WTC11 (cell line): Measurements from ENCODE around the gene PALD1. TPM values are rescaled to one million over a fixed set of nuclear protein-coding genes. Genes with fewer than 3 reads are reported as not detected.

Experiments used
- ATAC-seq: fragments of 200-7000 bp; cut with Tn5 transposase; 2 replicates; pipeline ENCODE4 v1.10.0; 2021; ENCODE audit warnings: mild to moderate bottlenecking, moderate library complexity
- CTCF ChIA-PET: fragments of 300-600 bp; sonication (Branson Sonifier 250); formaldehyde crosslinking; loops from one replicate; lab custom pipeline; 2021; ENCODE audit warnings: antibody characterized with exemption; lab: Charles Lee
- POLR2A ChIA-PET: fragments of 350-600 bp; sonication (Branson Sonifier 250); formaldehyde crosslinking; loops from one replicate; lab custom pipeline; 2021; ENCODE audit warnings: antibody characterized with exemption; lab: Charles Lee
- DNase-seq: peaks from one replicate; pipeline ENCODE4 v3.0.0; 2021; ENCODE audit warnings: low spot score
- H3K27ac Mint-ChIP-seq: 2 replicates; pipeline ENCODE4 v1.8.0; 2021; ENCODE audit warnings: mixed read lengths
- H3K27me3 Mint-ChIP-seq: 2 replicates; pipeline ENCODE4 v1.8.0; 2021; ENCODE audit warnings: low read depth, mild to moderate bottlenecking, moderate library complexity, mixed read lengths
- H3K36me3 Mint-ChIP-seq: 2 replicates; pipeline ENCODE4 v1.8.0; 2021; ENCODE audit warnings: mixed read lengths
- H3K4me1 Mint-ChIP-seq: 2 replicates; pipeline ENCODE4 v1.8.0; 2022; ENCODE audit warnings: mixed read lengths
- H3K4me3 Mint-ChIP-seq: 2 replicates; pipeline ENCODE4 v1.8.0; 2021; ENCODE audit warnings: mild to moderate bottlenecking, moderate library complexity, mixed read lengths
- H3K9me3 Mint-ChIP-seq: 2 replicates; pipeline ENCODE4 v1.8.0; 2021; ENCODE audit warnings: mixed read lengths
- AR ChIP-seq: fragments of 250-450 bp; sonication (Bioruptor Pico); IDR thresholded peaks from 2 replicates; pipeline ENCODE4 v1.9.0; 2021; ENCODE audit warnings: mild to moderate bottlenecking
- ARID4B ChIP-seq: sonication (generic); formaldehyde crosslinking; IDR thresholded peaks from 2 replicates; pipeline ENCODE4 v1.8.0; 2023; ENCODE audit warnings: missing genetic modification reagents, mild to moderate bottlenecking, borderline replicate concordance
- E2F5 ChIP-seq: sonication (generic); formaldehyde crosslinking; IDR thresholded peaks from 2 replicates; pipeline ENCODE4 v1.8.1; 2022; ENCODE audit warnings: mild to moderate bottlenecking, moderate library complexity, missing genetic modification reagents
- FOXP1 ChIP-seq: sonication (generic); formaldehyde crosslinking; IDR thresholded peaks from 2 replicates; pipeline ENCODE4 v1.8.0; 2022; ENCODE audit warnings: missing genetic modification reagents, mild to moderate bottlenecking, moderate library complexity, borderline replicate concordance
- GABPB1 ChIP-seq: sonication (generic); formaldehyde crosslinking; IDR thresholded peaks from 2 replicates; pipeline ENCODE4 v1.8.1; 2023; ENCODE audit warnings: mild to moderate bottlenecking, missing genetic modification reagents
- IRF2 ChIP-seq: sonication (generic); formaldehyde crosslinking; IDR thresholded peaks from 2 replicates; pipeline ENCODE4 v1.8.0; 2022; ENCODE audit warnings: low read depth, missing genetic modification reagents, borderline replicate concordance
- KAT7 ChIP-seq: sonication (generic); formaldehyde crosslinking; IDR thresholded peaks from 2 replicates; pipeline ENCODE4 v1.8.1; 2023; ENCODE audit warnings: missing genetic modification reagents, mild to moderate bottlenecking, borderline replicate concordance
- SP1 ChIP-seq: sonication (generic); formaldehyde crosslinking; conservative IDR thresholded peaks from 2 replicates; pipeline ENCODE4 v1.8.1; 2022; ENCODE audit warnings: missing genetic modification reagents
- ZNF232 ChIP-seq: sonication (generic); formaldehyde crosslinking; IDR thresholded peaks from 2 replicates; pipeline ENCODE4 v1.8.0; 2022; ENCODE audit warnings: mild to moderate bottlenecking, missing genetic modification reagents
- ZNF263 ChIP-seq: sonication (generic); formaldehyde crosslinking; IDR thresholded peaks from 2 replicates; pipeline ENCODE4 v1.8.1; 2022; ENCODE audit warnings: low read depth, mild to moderate bottlenecking, moderate library complexity, missing genetic modification reagents
- ZNF512 ChIP-seq: sonication (generic); formaldehyde crosslinking; IDR thresholded peaks from 2 replicates; pipeline ENCODE4 v1.8.1; 2022; ENCODE audit warnings: missing genetic modification reagents, borderline replicate concordance
- total RNA-seq: library from RNA; stranded (reverse); gene quantifications from 3 replicates; pipeline ENCODE4 v1.2.3, GENCODE V29; 2021
- TF ChIP-seq, protein P1 (sequence below): sonication (generic); formaldehyde crosslinking; conservative IDR thresholded peaks from 2 replicates; pipeline ENCODE4 v1.8.1; 2022; ENCODE audit warnings: mild to moderate bottlenecking, missing genetic modification reagents
- TF ChIP-seq, protein P2 (sequence below): sonication (generic); formaldehyde crosslinking; IDR thresholded peaks from 2 replicates; pipeline ENCODE4 v1.8.0; 2023; ENCODE audit warnings: mild to moderate bottlenecking, missing genetic modification reagents
- TF ChIP-seq, protein P3 (sequence below): fragments of 250-450 bp; sonication (Bioruptor Pico); IDR thresholded peaks from 2 replicates; pipeline ENCODE4 v1.9.0; 2021; ENCODE audit warnings: mild to moderate bottlenecking, borderline replicate concordance

Gene PALD1
- total RNA-seq, 1 experiment from 2014 or later, result 43.6 TPM

DNA sequence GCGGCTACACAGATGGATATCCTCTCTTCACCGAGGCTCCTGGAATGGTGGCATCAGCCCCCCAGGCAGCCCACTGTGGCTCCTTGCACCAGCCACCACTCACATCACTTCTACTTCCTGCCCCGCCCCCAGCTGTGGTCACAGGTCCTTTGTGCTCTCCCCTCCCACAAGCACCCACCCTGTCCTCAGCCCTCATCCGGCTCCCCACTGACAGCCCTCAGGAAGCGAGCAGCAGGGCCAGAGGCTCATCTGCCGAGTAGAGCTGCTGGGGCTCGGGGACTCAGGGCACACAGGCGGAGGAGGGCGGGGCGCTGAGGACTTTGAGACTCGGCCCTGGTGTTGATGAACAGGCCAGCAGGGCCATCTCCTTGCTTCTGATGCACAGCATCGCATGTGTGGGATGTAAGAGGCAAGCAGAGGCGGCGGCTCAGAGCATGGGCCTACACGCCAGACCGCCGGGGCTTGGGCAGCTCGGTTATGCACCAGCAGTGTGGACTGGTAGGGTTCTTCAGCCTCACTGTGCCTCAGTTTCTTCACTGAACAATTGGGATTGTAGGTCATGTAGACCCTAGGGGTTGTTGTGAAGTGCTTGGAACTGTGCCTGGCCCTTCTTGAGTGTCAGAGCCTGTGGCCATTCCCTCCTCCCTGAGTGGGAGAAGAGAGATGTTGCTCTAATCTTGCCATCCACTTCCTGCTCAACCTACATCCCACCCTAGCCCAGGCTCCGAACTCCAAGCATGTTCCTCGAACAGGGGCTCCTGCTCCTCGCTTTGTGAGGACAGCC, 124.3 kb downstream of the PALD1 start, which contains the start of gene PRF1:
PRF1 (minus strand) TSS at position 77 of the 784 bp plus-strand sequence. CDS start 1,839 bp downstream, outside the sequence.
- ChIA-PET POLR2A (no interaction called here), CTCF (interaction anchor here (1.3 kb wide), 1 partner anchor 44 kb away, joined by 5 read pairs; no protein-coding TSS in a partner anchor)
- Mint-ChIP-seq H3K36me3 (no peaks in the 10 kb centered on the region), H3K27ac (no peak within 1 kb of the TSS), H3K4me1 (no peaks in the 10 kb centered on the region), H3K4me3 (no peak within 1 kb of the TSS), H3K9me3 (0 out of 2 replicates have a peak, but pooled peaks cover 3% of the 10 kb centered on the region), H3K27me3 (no peaks in the 10 kb centered on the region)
- DNase-seq, result no peak
- peak; percentile 38; the same call in 1 of the 2 replicates for ATAC-seq
- TF ChIP-seq ZNF232 (CRISPR knock-in tag) (no peak), AR (CRISPR knock-in tag) (no peak), ZNF512 (CRISPR knock-in tag) (no peak), FOXP1 (CRISPR knock-in tag) (no peak), IRF2 (no peak), KAT7 (no peak), ZNF263 (no peak), GABPB1 (CRISPR knock-in tag) (no peak)
- TF ChIP-seq, protein P1, sequence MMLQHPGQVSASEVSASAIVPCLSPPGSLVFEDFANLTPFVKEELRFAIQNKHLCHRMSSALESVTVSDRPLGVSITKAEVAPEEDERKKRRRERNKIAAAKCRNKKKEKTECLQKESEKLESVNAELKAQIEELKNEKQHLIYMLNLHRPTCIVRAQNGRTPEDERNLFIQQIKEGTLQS (CRISPR knock-in tag), result no peak
- TF ChIP-seq, protein P2, sequence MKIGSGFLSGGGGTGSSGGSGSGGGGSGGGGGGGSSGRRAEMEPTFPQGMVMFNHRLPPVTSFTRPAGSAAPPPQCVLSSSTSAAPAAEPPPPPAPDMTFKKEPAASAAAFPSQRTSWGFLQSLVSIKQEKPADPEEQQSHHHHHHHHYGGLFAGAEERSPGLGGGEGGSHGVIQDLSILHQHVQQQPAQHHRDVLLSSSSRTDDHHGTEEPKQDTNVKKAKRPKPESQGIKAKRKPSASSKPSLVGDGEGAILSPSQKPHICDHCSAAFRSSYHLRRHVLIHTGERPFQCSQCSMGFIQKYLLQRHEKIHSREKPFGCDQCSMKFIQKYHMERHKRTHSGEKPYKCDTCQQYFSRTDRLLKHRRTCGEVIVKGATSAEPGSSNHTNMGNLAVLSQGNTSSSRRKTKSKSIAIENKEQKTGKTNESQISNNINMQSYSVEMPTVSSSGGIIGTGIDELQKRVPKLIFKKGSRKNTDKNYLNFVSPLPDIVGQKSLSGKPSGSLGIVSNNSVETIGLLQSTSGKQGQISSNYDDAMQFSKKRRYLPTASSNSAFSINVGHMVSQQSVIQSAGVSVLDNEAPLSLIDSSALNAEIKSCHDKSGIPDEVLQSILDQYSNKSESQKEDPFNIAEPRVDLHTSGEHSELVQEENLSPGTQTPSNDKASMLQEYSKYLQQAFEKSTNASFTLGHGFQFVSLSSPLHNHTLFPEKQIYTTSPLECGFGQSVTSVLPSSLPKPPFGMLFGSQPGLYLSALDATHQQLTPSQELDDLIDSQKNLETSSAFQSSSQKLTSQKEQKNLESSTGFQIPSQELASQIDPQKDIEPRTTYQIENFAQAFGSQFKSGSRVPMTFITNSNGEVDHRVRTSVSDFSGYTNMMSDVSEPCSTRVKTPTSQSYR (CRISPR knock-in tag), result no peak
- TF ChIP-seq, protein P3, sequence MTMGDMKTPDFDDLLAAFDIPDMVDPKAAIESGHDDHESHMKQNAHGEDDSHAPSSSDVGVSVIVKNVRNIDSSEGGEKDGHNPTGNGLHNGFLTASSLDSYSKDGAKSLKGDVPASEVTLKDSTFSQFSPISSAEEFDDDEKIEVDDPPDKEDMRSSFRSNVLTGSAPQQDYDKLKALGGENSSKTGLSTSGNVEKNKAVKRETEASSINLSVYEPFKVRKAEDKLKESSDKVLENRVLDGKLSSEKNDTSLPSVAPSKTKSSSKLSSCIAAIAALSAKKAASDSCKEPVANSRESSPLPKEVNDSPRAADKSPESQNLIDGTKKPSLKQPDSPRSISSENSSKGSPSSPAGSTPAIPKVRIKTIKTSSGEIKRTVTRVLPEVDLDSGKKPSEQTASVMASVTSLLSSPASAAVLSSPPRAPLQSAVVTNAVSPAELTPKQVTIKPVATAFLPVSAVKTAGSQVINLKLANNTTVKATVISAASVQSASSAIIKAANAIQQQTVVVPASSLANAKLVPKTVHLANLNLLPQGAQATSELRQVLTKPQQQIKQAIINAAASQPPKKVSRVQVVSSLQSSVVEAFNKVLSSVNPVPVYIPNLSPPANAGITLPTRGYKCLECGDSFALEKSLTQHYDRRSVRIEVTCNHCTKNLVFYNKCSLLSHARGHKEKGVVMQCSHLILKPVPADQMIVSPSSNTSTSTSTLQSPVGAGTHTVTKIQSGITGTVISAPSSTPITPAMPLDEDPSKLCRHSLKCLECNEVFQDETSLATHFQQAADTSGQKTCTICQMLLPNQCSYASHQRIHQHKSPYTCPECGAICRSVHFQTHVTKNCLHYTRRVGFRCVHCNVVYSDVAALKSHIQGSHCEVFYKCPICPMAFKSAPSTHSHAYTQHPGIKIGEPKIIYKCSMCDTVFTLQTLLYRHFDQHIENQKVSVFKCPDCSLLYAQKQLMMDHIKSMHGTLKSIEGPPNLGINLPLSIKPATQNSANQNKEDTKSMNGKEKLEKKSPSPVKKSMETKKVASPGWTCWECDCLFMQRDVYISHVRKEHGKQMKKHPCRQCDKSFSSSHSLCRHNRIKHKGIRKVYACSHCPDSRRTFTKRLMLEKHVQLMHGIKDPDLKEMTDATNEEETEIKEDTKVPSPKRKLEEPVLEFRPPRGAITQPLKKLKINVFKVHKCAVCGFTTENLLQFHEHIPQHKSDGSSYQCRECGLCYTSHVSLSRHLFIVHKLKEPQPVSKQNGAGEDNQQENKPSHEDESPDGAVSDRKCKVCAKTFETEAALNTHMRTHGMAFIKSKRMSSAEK, result no peak

- Mint-ChIP-seq H3K27me3 (no peaks in the 10 kb centered on the region), H3K4me1 (no peaks in the 10 kb centered on the region), H3K9me3 (0 out of 2 replicates have a peak, but pooled peaks cover 3% of the 10 kb centered on the region), H3K27ac (no peak overlapping the region), H3K36me3 (no peaks in the 10 kb centered on the region), H3K4me3 (no peak overlapping the region)
- ChIA-PET POLR2A (no interaction called here), CTCF (no interaction called here)
- DNase-seq (no peak), ATAC-seq (no peak)
- TF ChIP-seq E2F5 (CRISPR knock-in tag), result no peak
- no peak for TF ChIP-seq SP1 (CRISPR knock-in tag)
- TF ChIP-seq ARID4B, result no peak
Observed at GRCh38 chr10:70603449-70603801, 124.9 kb downstream of the PALD1 start.
